Liver (tissue), 3 donors: ENCODE measurements around the gene IGHMBP2.

ENCODE experiments used
- FOXA1 ChIP-seq: IDR thresholded peaks from 2 replicates; pipeline ENCODE4 v1.6.1; 2016; ENCODE audit warnings: antibody characterized with exemption
- GABPA ChIP-seq, 2 donors: IDR thresholded peaks in 1 of 2; conservative IDR thresholded peaks in 1 of 2; 2 replicates each; pipeline ENCODE4 v1.6.1; 2016; ENCODE audit warnings: antibody characterized with exemption in 2 of 2, mild to moderate bottlenecking in 1 of 2, moderate library complexity in 1 of 2
- HNF4A ChIP-seq, 2 donors: conservative IDR thresholded peaks; 2 replicates each; pipeline ENCODE4 v1.6.1; 2016; ENCODE audit warnings: antibody characterized with exemption in 2 of 2, mild to moderate bottlenecking in 2 of 2
- JUND ChIP-seq, 2 donors: IDR thresholded peaks; 2 replicates each; pipeline ENCODE4 v1.6.1; 2016; ENCODE audit warnings: antibody characterized with exemption in 2 of 2
- NR2F2 ChIP-seq: IDR thresholded peaks from 2 replicates; pipeline ENCODE4 v1.6.1; 2016; ENCODE audit warnings: antibody characterized with exemption
- RAD21 ChIP-seq, 2 donors: IDR thresholded peaks; 2 replicates each; pipeline ENCODE4 v1.6.1; 2016; ENCODE audit warnings: antibody characterized with exemption in 2 of 2, mild to moderate bottlenecking in 2 of 2
- RXRA ChIP-seq, 2 donors: IDR thresholded peaks; 2 replicates each; pipeline ENCODE4 v1.6.1; 2017 to 2018; ENCODE audit warnings: antibody characterized with exemption in 2 of 2, mild to moderate bottlenecking in 1 of 2
- SP1 ChIP-seq: IDR thresholded peaks from 2 replicates; pipeline ENCODE4 v1.6.1; 2018; ENCODE audit warnings: antibody characterized with exemption, mild to moderate bottlenecking
- TAF1 ChIP-seq: conservative IDR thresholded peaks from 2 replicates; pipeline ENCODE4 v1.6.1; 2016; ENCODE audit warnings: antibody characterized with exemption, mild to moderate bottlenecking
- YY1 ChIP-seq: IDR thresholded peaks from 2 replicates; pipeline ENCODE4 v1.6.1; 2016; ENCODE audit warnings: antibody characterized with exemption, mild to moderate bottlenecking
- TF ChIP-seq, protein P1 (sequence below): fragments of 150-350 bp; IDR thresholded peaks from 2 replicates; pipeline ENCODE4 v1.5.1; 2017; ENCODE audit warnings: improper control_type of control experiment, low read depth, low read length; ENCODE audit not compliant: missing input control
- TF ChIP-seq, protein P2 (sequence below): IDR thresholded peaks from 2 replicates; pipeline ENCODE4 v1.6.1; 2016; ENCODE audit warnings: antibody characterized with exemption, mild to moderate bottlenecking
- TF ChIP-seq, protein P3 (sequence below): IDR thresholded peaks from 2 replicates; pipeline ENCODE4 v1.6.1; 2016; ENCODE audit warnings: antibody characterized with exemption
- TF ChIP-seq, protein P4 (sequence below): IDR thresholded peaks from 2 replicates; pipeline ENCODE4 v1.6.1; 2016; ENCODE audit warnings: antibody characterized with exemption
- donor health status: healthy.
- donor health status: healthy.

DNA sequence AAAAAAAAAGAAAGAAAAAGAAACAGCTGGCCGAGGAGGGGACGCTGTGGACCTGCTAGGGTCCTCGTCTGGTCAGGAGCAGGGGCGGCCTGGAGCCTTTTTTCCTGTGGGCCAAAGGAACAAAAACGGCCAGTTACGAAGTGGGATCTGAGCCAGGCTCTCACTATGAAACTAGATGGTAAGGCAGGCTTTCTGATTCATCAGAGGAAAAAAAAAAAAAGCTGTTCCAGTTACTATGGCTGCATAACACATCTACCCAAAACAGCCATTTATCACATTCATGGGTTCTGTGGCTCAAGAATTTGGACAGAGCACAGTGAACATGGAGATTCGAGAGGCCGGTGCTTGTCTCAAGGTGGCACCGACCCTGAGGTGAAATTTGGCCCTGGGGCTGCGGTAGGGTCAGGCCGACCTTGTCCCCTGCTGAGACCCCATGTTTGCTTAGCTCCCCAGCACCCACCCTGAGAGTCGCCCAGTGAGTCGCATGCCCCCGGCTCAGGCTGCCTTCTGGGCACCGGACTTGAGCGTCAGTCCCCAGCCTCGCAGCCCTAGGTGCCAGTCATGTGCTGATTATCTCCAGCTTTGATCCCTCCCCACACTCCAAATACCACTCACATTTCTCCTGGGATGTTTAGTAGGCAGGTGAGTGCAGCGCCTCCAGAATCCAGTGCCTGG, 42.9 kb downstream of the IGHMBP2 start:
- TF ChIP-seq, protein P1, sequence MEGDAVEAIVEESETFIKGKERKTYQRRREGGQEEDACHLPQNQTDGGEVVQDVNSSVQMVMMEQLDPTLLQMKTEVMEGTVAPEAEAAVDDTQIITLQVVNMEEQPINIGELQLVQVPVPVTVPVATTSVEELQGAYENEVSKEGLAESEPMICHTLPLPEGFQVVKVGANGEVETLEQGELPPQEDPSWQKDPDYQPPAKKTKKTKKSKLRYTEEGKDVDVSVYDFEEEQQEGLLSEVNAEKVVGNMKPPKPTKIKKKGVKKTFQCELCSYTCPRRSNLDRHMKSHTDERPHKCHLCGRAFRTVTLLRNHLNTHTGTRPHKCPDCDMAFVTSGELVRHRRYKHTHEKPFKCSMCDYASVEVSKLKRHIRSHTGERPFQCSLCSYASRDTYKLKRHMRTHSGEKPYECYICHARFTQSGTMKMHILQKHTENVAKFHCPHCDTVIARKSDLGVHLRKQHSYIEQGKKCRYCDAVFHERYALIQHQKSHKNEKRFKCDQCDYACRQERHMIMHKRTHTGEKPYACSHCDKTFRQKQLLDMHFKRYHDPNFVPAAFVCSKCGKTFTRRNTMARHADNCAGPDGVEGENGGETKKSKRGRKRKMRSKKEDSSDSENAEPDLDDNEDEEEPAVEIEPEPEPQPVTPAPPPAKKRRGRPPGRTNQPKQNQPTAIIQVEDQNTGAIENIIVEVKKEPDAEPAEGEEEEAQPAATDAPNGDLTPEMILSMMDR: no peak
- no peak for TF ChIP-seq YY1
- TF ChIP-seq, protein P2, sequence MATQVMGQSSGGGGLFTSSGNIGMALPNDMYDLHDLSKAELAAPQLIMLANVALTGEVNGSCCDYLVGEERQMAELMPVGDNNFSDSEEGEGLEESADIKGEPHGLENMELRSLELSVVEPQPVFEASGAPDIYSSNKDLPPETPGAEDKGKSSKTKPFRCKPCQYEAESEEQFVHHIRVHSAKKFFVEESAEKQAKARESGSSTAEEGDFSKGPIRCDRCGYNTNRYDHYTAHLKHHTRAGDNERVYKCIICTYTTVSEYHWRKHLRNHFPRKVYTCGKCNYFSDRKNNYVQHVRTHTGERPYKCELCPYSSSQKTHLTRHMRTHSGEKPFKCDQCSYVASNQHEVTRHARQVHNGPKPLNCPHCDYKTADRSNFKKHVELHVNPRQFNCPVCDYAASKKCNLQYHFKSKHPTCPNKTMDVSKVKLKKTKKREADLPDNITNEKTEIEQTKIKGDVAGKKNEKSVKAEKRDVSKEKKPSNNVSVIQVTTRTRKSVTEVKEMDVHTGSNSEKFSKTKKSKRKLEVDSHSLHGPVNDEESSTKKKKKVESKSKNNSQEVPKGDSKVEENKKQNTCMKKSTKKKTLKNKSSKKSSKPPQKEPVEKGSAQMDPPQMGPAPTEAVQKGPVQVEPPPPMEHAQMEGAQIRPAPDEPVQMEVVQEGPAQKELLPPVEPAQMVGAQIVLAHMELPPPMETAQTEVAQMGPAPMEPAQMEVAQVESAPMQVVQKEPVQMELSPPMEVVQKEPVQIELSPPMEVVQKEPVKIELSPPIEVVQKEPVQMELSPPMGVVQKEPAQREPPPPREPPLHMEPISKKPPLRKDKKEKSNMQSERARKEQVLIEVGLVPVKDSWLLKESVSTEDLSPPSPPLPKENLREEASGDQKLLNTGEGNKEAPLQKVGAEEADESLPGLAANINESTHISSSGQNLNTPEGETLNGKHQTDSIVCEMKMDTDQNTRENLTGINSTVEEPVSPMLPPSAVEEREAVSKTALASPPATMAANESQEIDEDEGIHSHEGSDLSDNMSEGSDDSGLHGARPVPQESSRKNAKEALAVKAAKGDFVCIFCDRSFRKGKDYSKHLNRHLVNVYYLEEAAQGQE: no peak
- no peak for TF ChIP-seq TAF1
- no peak for TF ChIP-seq JUND (IDR thresholded peaks at IDR 0.05)
- TF ChIP-seq RXRA (IDR thresholded peaks at IDR 0.05): no peak
- TF ChIP-seq, protein P3, sequence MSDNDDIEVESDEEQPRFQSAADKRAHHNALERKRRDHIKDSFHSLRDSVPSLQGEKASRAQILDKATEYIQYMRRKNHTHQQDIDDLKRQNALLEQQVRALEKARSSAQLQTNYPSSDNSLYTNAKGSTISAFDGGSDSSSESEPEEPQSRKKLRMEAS: no peak
- TF ChIP-seq, protein P4, sequence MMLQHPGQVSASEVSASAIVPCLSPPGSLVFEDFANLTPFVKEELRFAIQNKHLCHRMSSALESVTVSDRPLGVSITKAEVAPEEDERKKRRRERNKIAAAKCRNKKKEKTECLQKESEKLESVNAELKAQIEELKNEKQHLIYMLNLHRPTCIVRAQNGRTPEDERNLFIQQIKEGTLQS: no peak
- TF ChIP-seq HNF4A (conservative IDR thresholded peaks at IDR 0.05): no peak
- TF ChIP-seq GABPA (IDR thresholded peaks at IDR 0.05 in 1 of 2, conservative IDR thresholded peaks at IDR 0.05 in 1 of 2): no peak
- no peak for TF ChIP-seq RAD21 (IDR thresholded peaks at IDR 0.05)
- TF ChIP-seq NR2F2: no peak
- no peak for TF ChIP-seq SP1
- no peak for TF ChIP-seq FOXA1
